Gastroesophageal sphincter (tissue), 4 donors: ENCODE measurements around the gene GIGYF1. TPM values are rescaled to one million over a fixed set of nuclear protein-coding genes. Genes with fewer than 3 reads are reported as not detected.
"Not testable (repeated sequence)": the region's sequence is repeated elsewhere in the genome, so short reads cannot be mapped to it uniquely, and the experiment has no call there.

Source experiments
- ATAC-seq: fragments of 150-250 bp; one replicate; pipeline ENCODE4 v1.9.1; 2016; ENCODE audit warnings: mild to moderate bottlenecking, moderate library complexity
- H3K27ac ChIP-seq, 4 donors: fragments of 200-600 bp; sonication (generic) in 3 of 4; 1 replicate in 3 of 4; 2 replicates in 1 of 4; pipeline ENCODE4 v1.5.1; 2016 to 2019
- H3K27me3 ChIP-seq: fragments of 200-600 bp; sonication (generic); one replicate; pipeline ENCODE4 v1.5.1; 2019
- H3K36me3 ChIP-seq, 2 donors: fragments of 200-600 bp; sonication (generic); one replicate each; pipeline ENCODE4 v1.5.1; 2019; ENCODE audit warnings: control low read depth in 1 of 2
- H3K4me1 ChIP-seq, 3 donors: fragments of 200-600 bp; sonication (generic); 1 replicate in 2 of 3; 2 replicates in 1 of 3; pipeline ENCODE4 v1.5.1; 2016 to 2019; ENCODE audit warnings: control low read depth in 2 of 3
- H3K4me3 ChIP-seq, 2 donors: fragments of 200-600 bp; sonication (generic); one replicate each; pipeline ENCODE4 v1.5.1; 2019; ENCODE audit warnings: mild to moderate bottlenecking in 1 of 2, moderate library complexity in 1 of 2
- H3K9me3 ChIP-seq, 3 donors: fragments of 200-600 bp; sonication (generic); one replicate each; pipeline ENCODE4 v1.5.1; 2017 to 2019; ENCODE audit warnings: control low read depth in 2 of 3
- CTCF ChIP-seq, 4 experiments: fragments of 200-600 bp in 2 of 4; fragments of 450-650 bp in 2 of 4; sonication (generic) in 1 of 4; IDR thresholded peaks; one replicate each; pipeline ENCODE4 v1.5.1; 2017 to 2019; ENCODE audit warnings: antibody characterized with exemption in 4 of 4, mild to moderate bottlenecking in 2 of 4, moderate library complexity in 2 of 4
- EP300 ChIP-seq: sonication (generic); formaldehyde crosslinking; IDR thresholded peaks from one replicate; pipeline ENCODE4 v1.6.1; 2017; ENCODE audit warnings: antibody characterized with exemption, mild to moderate bottlenecking
- POLR2A ChIP-seq, 2 donors: fragments of 450-650 bp; IDR thresholded peaks; one replicate each; pipeline ENCODE4 v1.6.1; 2017; ENCODE audit warnings: antibody characterized with exemption in 2 of 2, mild to moderate bottlenecking in 2 of 2, moderate library complexity in 1 of 2
- POLR2AphosphoS5 ChIP-seq: sonication (generic); formaldehyde crosslinking; IDR thresholded peaks from one replicate; pipeline ENCODE4 v1.6.1; 2017; ENCODE audit warnings: antibody characterized with exemption
- WGBS, 2 donors: methylation state at CpG; one replicate each; pipeline ENCODE4 v1.1.5; 2018; ENCODE audit warnings: low coverage in 1 of 2; 5-methylcytosine and 5-hydroxymethylcytosine counted together
- total RNA-seq, 4 donors: library from RNA; depleted of rRNA; stranded (reverse); fragments of >200 nt; gene quantifications; one replicate each; pipeline ENCODE4 v1.1.0, GENCODE V29; 2016

The GIGYF1 gene
- total RNA-seq, 4 donors from 2014 or later = 20.4 to 43.3 (median 31.0) TPM

GRCh38 chr7:100731937-100732636 is 38.0 kb upstream of the GIGYF1 start:
- ATAC-seq = no peak
- no peak overlapping the region for H3K27ac ChIP-seq
- no peaks in the 10 kb centered on the region for H3K9me3 ChIP-seq
- H3K4me1 ChIP-seq = peaks cover 0 to 7% (median 0%) of the 10 kb centered on the region in 3 donors
- TF ChIP-seq CTCF (IDR thresholded peaks at IDR 0.05) (no peak), EP300 (no peak), POLR2A (IDR thresholded peaks at IDR 0.05) (no peak), POLR2AphosphoS5 (no peak)
- no peak overlapping the region for H3K4me3 ChIP-seq
- no peaks in the 10 kb centered on the region for H3K36me3 ChIP-seq
- 86 to 87% methylated on average over 7 to 11 of the region's 11 CpGs for WGBS, 2 donors
- no peaks in the 10 kb centered on the region for H3K27me3 ChIP-seq

GRCh38 chr7:100730136-100730800 is 36.2 kb upstream of the GIGYF1 start:
- Histone ChIP-seq H3K27me3 (no peaks in the 10 kb centered on the region), H3K27ac (no peak overlapping the region), H3K9me3 (no peaks in the 10 kb centered on the region), H3K4me3 (no peak overlapping the region), H3K4me1 (peaks cover 0 to 22% (median 0%) of the 10 kb centered on the region in 3 donors), H3K36me3 (no peaks in the 10 kb centered on the region)
- TF ChIP-seq POLR2A (IDR thresholded peaks at IDR 0.05) (no peak), POLR2AphosphoS5 (no peak), CTCF (IDR thresholded peaks at IDR 0.05) (no peak), EP300 (no peak)
- no CpG with 5 or more reads among the region's 3 CpGs for WGBS, 2 donors
- no peak for ATAC-seq

- no peak overlapping the region for H3K27ac ChIP-seq
- WGBS, 2 donors = 71 to 77% methylated on average over 5 to 8 of the region's 8 CpGs
- no peaks in the 10 kb centered on the region for H3K36me3 ChIP-seq
- peaks cover 17% of the 10 kb centered on the region for H3K27me3 ChIP-seq
- H3K9me3 ChIP-seq = no peaks in the 10 kb centered on the region
- H3K4me3 ChIP-seq = no peak overlapping the region
- ATAC-seq = no peak
- no peak for TF ChIP-seq EP300
- TF ChIP-seq POLR2AphosphoS5 = no peak
- TF ChIP-seq CTCF (IDR thresholded peaks at IDR 0.05) = no peak
- TF ChIP-seq POLR2A (IDR thresholded peaks at IDR 0.05) = no peak
- H3K4me1 ChIP-seq = peaks cover 0 to 28% (median 0%) of the 10 kb centered on the region in 3 donors
These were observed 34.1 kb upstream of the GIGYF1 start for GRCh38 chr7:100728196-100728595.

GRCh38 chr7:100726996-100727761 is 33.1 kb upstream of the GIGYF1 start:
- TF ChIP-seq CTCF (IDR thresholded peaks at IDR 0.05) (no peak), POLR2A (IDR thresholded peaks at IDR 0.05) (no peak), POLR2AphosphoS5 (no peak), EP300 (no peak)
- peak; percentile 60 for ATAC-seq
- peak overlapping the region in 3 of 4 donors; percentile 16 to 20 (median 18) for H3K27ac ChIP-seq
- 37 to 44% methylated on average over 8 to 9 of the region's 12 CpGs for WGBS, 2 donors
- H3K9me3 ChIP-seq = no peaks in the 10 kb centered on the region
- H3K36me3 ChIP-seq = no peaks in the 10 kb centered on the region
- peaks cover 27% of the 10 kb centered on the region for H3K27me3 ChIP-seq
- H3K4me1 ChIP-seq = peaks cover 0 to 28% (median 0%) of the 10 kb centered on the region in 3 donors
- no peak overlapping the region for H3K4me3 ChIP-seq

GRCh38 chr7:100724364-100724763 is 30.3 kb upstream of the GIGYF1 start:
- H3K4me3 ChIP-seq, H3K9me3 ChIP-seq, ATAC-seq, H3K27ac ChIP-seq, H3K36me3 ChIP-seq: not testable (repeated sequence)
- peaks cover 56% of the 10 kb centered on the region for H3K27me3 ChIP-seq
- 94 to 100% methylated on average over 2 of the region's 2 CpGs for WGBS, 2 donors
- peaks cover 0 to 38% (median 7%) of the 10 kb centered on the region in 3 donors for H3K4me1 ChIP-seq
